AG04450 (cell line): ENCODE results near the gene MMP28. TPM values are rescaled to one million over a fixed set of nuclear protein-coding genes. Genes with fewer than 3 reads are reported as not detected.
A peak's percentile ranks its signal among the peaks of the same experiment; 100 is the strongest.

Experiments
- CTCF ChIA-PET: fragments of 300-600, 350-600 bp; formaldehyde crosslinking; extraction: SDS; loops from one replicate; lab custom pipeline; 2022; ENCODE audit warnings: antibody characterized with exemption, inconsistent platforms; lab: Charles Lee
- POLR2A ChIA-PET: fragments of 350-600 bp; formaldehyde crosslinking; extraction: SDS; loops from one replicate; lab custom pipeline; 2021; ENCODE audit warnings: antibody characterized with exemption, inconsistent platforms; lab: Yijun Ruan, JAX
- DNase-seq: peaks from one replicate; pipeline ENCODE4 v3.0.0-alpha.2; 2011; ENCODE audit warnings: low read depth, low spot score
- H3K27ac ChIP-seq: one replicate; pipeline ENCODE4 v1.5.1; 2012; ENCODE audit warnings: low read depth, low read length, control low read depth
- H3K27me3 ChIP-seq: one replicate; pipeline ENCODE4 v1.6.0; 2012; ENCODE audit warnings: low read length; ENCODE audit not compliant: control insufficient read depth, insufficient read depth
- H3K4me3 ChIP-seq: 2 replicates; pipeline ENCODE4 v1.5.1; 2011; ENCODE audit warnings: mild to moderate bottlenecking, low read depth, low read length, control low read depth
- H3K9me3 ChIP-seq: 2 replicates; pipeline ENCODE4 v1.5.1; 2012; ENCODE audit warnings: low read length; ENCODE audit not compliant: control insufficient read depth, insufficient read depth
- polyA plus RNA-seq: library from polyadenylated mRNA; depleted of rRNA; stranded (reverse); fragments of >200 nt; gene quantifications from 2 replicates; pipeline ENCODE4 v1.2.3, GENCODE V29; 2011
- TF ChIP-seq, protein P1 (sequence below): IDR thresholded peaks from 2 replicates; pipeline ENCODE4 v1.5.1; 2011; ENCODE audit warnings: low read depth, low read length, control low read depth, inconsistent platforms

Gene MMP28
- polyA plus RNA-seq, 1 experiment = 0.17 TPM

- CTCF ChIA-PET = interaction anchor here (2.1 kb wide), 1 partner anchor 14 kb away, joined by 9 read pairs; no protein-coding TSS in a partner anchor
These were observed 62.1 kb downstream of the MMP28 start for GRCh38 chr17:35733366-35733765.

DNA sequence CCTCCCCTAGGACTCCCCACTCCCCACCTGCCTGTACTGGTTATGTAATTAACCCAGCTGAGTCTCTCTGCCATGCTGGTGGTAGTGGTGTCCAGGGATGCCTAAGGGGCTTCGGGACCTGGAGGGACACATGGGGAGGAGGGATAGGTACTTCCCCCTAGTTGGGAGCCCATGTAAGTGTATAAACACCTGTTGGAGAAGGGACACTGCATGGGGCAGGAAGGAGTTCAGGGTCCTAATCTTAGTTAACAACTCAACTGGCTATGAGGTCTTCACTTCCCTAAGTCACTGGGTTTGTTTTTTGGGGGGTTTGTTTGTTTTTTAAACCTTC lies 62.7 kb downstream of the MMP28 start:
- TF ChIP-seq, protein P1, sequence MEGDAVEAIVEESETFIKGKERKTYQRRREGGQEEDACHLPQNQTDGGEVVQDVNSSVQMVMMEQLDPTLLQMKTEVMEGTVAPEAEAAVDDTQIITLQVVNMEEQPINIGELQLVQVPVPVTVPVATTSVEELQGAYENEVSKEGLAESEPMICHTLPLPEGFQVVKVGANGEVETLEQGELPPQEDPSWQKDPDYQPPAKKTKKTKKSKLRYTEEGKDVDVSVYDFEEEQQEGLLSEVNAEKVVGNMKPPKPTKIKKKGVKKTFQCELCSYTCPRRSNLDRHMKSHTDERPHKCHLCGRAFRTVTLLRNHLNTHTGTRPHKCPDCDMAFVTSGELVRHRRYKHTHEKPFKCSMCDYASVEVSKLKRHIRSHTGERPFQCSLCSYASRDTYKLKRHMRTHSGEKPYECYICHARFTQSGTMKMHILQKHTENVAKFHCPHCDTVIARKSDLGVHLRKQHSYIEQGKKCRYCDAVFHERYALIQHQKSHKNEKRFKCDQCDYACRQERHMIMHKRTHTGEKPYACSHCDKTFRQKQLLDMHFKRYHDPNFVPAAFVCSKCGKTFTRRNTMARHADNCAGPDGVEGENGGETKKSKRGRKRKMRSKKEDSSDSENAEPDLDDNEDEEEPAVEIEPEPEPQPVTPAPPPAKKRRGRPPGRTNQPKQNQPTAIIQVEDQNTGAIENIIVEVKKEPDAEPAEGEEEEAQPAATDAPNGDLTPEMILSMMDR = no peak
- ChIA-PET CTCF (interaction anchor here (0.7 to 2.1 kb wide), 2 partner anchors 15 to 119 kb away, joined by 3 to 9 read pairs; no protein-coding TSS in a partner anchor), POLR2A (no interaction called here)
- Histone ChIP-seq H3K4me3 (peak overlapping the region; percentile 70; the same call in 1 of the 2 replicates), H3K9me3 (no peaks in the 10 kb centered on the region; the same call in 1 of the 2 replicates), H3K27ac (no peak overlapping the region), H3K27me3 (no peaks in the 10 kb centered on the region)
- no peak for DNase-seq

More at GRCh38 chr17:35733366-35733765, 62.1 kb downstream of the MMP28 start:
- Histone ChIP-seq H3K4me3 (no peak overlapping the region), H3K27ac (no peak overlapping the region), H3K27me3 (no peaks in the 10 kb centered on the region), H3K9me3 (no peaks in the 10 kb centered on the region; the same call in 1 of the 2 replicates)
- POLR2A ChIA-PET = interaction anchor here (0.5 kb wide), 1 partner anchor 1572 kb away, joined by 4 read pairs; no protein-coding TSS in a partner anchor
- DNase-seq = no peak
- TF ChIP-seq, protein P1 = no peak

DNA sequence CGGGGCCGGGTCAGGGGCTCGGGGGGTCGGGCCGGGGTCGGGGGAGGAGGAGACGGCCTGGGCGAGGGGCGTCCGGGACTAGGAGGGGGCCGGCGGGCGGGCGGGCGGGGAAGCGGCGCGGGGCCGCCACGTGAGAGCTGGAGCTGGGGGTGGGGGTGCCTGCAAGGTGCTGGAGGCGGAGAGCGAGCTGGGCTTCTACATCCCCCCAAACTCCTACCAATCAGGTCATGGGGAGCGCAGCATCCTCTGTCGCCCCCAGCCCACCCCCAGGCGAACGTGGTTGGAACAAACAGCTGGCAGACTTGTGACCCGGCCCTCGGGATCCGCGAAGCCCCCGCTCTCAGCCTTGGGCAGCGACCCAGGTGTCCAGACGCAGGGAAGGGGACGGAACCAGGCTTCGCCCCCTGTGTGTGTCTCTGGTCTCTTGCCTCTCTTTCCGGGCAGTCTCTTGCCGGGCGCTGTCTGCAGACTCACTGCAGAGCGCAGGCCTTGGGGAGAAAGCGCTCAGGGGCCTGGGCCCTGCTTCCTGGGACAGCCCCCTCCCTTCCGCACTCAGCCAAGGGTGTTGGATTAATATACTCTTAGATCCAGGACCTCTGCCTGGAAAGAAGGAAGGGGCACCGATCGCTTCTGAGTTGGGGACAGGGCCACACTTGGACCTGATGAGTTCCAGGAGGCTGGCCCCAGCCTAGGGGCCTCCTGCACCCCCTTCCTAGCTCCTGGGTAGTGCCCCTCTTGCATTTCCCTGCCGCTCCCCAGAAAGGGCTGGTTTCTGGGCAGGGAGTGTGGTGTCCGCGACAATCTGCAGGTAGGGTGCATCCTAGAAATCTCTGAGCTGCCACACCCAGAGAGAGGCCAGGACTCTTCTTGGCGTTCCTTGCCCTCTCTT lies 63.3 kb downstream of the MMP28 start:
- Histone ChIP-seq H3K27me3 (no peaks in the 10 kb centered on the region), H3K9me3 (no peaks in the 10 kb centered on the region; the same call in 1 of the 2 replicates), H3K27ac (no peak overlapping the region), H3K4me3 (peak overlapping the region; percentile 70)
- TF ChIP-seq, protein P1 = no peak
- CTCF ChIA-PET = interaction anchor here (0.6 to 2.9 kb wide), 7 partner anchors 16 to 119 kb away, joined by 3 to 21 read pairs (median 6); no protein-coding TSS in a partner anchor
- POLR2A ChIA-PET = interaction anchor here (1.0 to 1.4 kb wide), 4 partner anchors 8 to 77 kb away, joined by 3 to 5 read pairs (median 4); partner anchors contain the start of gene TAF15
- DNase-seq = no peak

- Histone ChIP-seq H3K27me3 (no peaks in the 10 kb centered on the region), H3K27ac (no peak within 1 kb of the TSS), H3K9me3 (no peaks in the 10 kb centered on the region; the same call in 1 of the 2 replicates), H3K4me3 (peak within 1 kb of the TSS; percentile 70)
- CTCF ChIA-PET = interaction anchor here (0.6 to 2.9 kb wide), 4 partner anchors 16 to 118 kb away, joined by 3 to 21 read pairs (median 8); no protein-coding TSS in a partner anchor
- TF ChIP-seq, protein P1 = no peak
- POLR2A ChIA-PET = interaction anchor here (1.0 to 1.4 kb wide), 4 partner anchors 8 to 78 kb away, joined by 3 to 5 read pairs (median 4); partner anchors contain the start of gene TAF15
- no peak for DNase-seq
These were observed 64.1 kb downstream of the MMP28 start, which contains the start of gene RASL10B for GRCh38 chr17:35731239-35731916. Gene RASL10B, plus strand, starts transcription at chr17:35731639. Its CDS starts 3,546 bp downstream, at chr17:35735185.
